Suppressor macrophage treated with lipopolysaccharide for 1 hour (primary cell): ENCODE data around the gene MAPKAP1.

ENCODE experiments used
- DNase-seq, 3 donors: peaks; one replicate each; pipeline ENCODE4 v3.0.0-alpha.2; 2020 to 2022

The MAPKAP1 gene

DNA sequence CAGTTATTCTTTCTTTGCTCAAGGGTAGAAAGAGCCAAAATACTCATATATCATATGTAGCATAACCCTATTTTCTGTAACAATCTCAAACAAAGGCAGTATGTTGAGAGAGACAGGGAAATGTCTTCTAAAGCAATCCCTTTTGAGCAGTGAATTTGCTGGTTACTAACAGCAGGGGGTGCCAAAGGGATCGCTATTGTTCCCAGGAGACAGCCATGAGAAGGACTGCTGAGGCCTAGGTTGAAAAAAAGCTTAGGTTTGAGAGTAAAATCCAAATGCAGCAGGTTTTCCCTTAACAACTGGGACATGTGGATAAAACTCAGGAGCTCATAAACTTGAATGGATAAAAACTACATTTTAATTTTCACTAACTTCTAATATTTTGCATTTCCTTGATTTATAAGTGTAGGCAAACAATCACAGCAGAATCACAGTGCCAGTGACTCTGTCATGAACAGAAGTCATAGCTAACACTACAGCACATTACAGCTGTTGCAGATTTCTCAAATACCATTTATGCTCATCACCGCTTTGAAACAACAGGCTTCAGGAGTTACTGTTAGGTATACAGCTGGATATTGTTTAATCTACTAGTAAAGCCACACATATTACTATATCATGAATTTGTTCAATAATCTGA, 148.4 kb downstream of the MAPKAP1 start:
- peak; percentile 79 to 85 (median 80) for DNase-seq

DNA sequence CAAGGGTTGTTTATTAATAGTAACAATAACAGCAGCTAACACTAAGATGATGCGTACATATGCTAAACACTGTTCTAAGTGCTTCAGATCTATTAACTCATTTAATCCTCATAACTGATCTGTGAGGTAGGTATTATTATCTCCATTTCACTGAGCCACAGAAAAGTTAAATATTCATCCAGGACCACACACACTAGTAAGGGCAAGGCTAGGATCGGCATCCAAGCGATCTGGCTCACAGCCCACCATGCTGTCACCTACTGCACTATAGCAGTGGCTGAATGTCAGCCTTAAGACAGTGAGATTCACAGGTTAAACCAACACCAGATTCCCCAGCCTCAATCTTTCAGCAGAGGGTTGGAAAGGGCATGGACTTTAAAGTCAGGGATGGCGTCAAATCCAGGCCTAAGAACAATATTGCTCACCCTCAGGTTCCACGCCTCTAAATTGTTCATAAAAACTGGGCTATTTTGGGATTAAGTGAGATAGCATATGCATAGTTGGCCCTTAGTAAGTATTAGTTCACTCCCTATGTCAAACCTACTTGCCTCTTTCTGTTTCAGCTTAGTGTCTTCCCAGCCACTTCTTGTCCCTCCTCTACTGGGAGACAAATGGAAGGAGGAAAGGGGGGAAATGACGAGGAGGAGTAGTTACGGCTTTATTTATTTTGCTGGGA, 150.8 kb downstream of the MAPKAP1 start:
- DNase-seq, result no peak

DNA sequence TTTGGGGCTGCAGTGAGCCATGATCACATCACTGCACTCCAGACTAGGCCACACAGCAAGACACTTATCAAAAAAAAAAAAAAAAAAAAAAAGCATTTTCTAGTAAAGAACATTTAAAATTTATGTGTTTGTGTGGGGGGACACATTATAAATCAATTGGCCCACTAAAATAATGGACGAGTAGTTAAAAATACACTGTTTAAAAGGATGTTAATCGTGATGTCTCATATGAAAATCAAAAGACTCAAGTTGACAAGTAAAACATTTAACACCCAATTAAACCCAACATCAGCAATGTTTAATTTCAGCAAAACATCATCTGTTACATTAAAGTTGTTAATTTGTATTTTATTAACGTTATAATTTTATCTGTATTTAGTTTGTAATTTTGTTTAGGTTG, 152.3 kb downstream of the MAPKAP1 start:
- no peak for DNase-seq

DNA sequence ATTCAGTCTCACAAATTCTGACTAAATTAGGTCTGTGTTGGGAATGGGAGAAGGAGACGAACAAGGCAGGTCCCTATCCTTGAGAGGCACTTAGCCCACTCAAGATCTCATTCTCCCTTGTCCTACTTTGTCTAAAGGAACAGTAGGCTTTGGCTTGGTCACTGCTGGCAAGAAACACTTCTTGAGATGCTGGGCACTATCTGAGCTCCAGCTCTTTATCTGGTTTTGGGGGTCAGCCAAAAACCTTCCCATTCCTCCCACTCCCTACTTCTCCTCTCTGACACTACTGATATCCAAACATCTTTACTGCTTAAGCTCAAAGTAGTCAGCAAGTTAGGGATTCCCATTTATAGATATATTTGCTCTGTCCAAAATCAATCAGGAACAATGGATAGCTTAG, 155.2 kb downstream of the MAPKAP1 start:
- DNase-seq, result no peak

DNA sequence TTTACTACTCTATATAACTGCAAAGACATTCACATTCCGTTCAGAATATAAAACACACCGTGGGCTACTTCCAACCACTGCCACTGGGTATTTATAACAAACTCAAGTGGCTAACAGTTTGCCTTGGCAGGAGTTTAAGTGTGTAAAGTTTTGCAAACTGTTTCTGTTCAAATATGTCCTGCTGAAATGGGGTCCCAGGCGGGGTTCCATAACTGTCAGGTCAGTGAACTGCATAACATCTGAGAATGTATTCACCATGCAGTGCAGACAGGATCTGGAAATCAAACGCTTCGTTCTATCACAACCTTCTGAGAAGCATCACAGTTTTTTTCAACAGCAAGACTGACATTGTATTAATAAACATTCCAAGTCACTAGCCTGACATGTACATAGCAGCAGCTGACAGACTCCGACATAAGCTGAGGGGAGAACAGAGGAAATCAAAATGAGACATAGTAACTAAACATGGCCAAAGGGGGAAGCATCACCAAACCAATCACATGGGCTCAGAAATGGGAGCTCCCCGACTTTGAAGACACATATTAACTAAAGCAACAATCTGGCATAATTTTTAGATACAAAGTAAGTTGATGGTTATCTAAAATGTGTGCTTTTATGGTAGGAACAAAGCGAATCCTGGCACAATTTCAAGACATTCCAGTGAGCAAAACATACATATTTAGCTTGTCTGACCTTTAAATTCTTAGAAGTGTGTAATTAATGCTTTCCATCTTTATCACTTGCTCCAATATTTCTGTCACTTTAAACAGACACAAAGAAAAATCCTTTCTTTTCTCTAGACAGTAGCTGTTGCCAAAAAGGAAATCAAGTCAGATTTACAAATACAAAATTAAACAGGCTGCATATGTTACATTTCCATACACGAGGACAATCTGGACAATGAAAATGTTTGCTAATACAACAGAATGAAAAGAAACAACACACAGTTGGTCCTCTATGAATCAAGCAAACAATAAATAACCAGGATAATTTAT, 156.8 kb downstream of the MAPKAP1 start:
- no peak for DNase-seq

DNA sequence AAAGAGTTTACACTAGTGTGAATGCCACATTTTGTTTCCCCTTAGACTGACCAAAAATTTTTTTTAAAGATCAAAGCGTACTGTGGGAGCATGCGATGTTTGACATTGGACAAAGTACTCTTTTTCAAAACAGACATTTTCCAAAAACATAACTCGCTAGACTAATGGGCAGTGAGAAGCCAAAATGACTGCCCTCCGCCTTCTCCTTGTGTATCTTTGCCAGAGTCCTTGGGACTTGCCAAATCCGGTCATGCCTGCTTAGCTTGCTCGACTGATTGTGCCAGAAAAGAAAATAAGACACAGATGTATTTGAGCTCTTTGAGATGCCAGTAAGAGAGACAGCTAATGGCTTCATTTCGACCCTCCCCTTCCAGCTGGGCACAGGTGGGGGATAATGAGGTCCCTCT, 157.5 kb downstream of the MAPKAP1 start:
- no peak for DNase-seq

GRCh38 chr9:125549039-125549438, 158.0 kb downstream of the MAPKAP1 start:
- DNase-seq, result no peak

- no peak for DNase-seq
Observed at GRCh38 chr9:125548141-125548540, 158.9 kb downstream of the MAPKAP1 start.

DNA sequence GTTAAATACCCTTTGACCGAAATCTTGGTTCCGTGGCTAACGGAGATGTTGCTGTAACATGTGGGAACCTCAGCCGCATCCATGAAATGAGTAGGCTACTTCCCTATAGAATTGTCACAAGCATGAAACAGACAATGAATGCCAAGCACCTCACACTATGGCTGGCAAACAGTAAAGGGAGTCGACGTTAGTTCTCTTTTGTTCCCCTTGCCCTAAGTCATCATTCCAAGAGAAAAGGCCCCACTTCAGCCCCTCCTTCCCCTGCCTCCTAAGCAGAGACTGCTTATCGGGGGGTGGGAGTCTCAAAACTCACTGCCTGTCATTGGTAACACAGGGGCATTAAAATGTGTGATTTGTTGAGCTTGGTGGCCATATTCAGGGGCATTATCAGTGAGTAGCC, 159.6 kb downstream of the MAPKAP1 start:
- no peak for DNase-seq

GRCh38 chr9:125545845-125546244, 161.2 kb downstream of the MAPKAP1 start:
- DNase-seq, result no peak

GRCh38 chr9:125544988-125545651, 161.9 kb downstream of the MAPKAP1 start:
- DNase-seq, result no peak

DNA sequence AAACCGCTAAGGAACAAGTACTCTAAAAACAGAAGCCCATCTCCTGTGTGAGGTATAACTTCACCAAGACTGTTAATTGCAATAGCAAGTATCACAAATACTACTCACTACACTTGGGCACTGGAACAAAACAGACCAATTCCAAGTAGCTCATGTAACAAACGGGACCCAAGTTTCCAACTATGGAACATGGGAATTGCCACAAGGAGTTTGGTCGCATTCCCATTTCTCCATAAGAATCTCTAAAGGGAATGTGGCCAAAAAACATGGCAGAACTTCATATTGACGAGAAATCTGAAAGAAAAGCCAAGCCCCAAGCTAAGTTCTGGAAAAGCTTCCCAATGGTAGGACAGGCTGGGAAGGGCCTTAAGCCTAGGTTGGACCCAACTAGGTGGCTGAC, 162.5 kb downstream of the MAPKAP1 start:
- no peak for DNase-seq

GRCh38 chr9:125541840-125542243, 165.2 kb downstream of the MAPKAP1 start:
- no peak for DNase-seq

DNA sequence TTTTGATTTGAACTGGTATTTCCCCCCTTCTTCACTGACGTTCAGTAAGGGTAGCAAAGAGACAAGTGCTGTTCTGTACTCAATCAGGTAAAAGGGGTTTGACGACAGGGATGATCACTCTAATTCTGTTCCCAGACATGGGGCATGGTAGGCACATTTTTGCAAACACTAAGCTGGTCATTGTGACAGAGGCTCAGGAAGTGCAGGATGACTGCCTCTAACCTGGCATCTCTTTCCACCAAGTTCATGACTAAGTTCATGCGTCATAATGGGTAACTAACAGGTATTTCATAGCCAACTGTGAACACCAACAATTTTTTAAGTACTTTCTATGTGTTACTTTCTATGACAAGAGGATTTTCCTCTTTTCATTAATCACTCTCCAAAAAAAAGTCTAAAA, 166.5 kb downstream of the MAPKAP1 start:
- no peak for DNase-seq

GRCh38 chr9:125538092-125538473, 168.9 kb downstream of the MAPKAP1 start:
- DNase-seq, result no peak

DNA sequence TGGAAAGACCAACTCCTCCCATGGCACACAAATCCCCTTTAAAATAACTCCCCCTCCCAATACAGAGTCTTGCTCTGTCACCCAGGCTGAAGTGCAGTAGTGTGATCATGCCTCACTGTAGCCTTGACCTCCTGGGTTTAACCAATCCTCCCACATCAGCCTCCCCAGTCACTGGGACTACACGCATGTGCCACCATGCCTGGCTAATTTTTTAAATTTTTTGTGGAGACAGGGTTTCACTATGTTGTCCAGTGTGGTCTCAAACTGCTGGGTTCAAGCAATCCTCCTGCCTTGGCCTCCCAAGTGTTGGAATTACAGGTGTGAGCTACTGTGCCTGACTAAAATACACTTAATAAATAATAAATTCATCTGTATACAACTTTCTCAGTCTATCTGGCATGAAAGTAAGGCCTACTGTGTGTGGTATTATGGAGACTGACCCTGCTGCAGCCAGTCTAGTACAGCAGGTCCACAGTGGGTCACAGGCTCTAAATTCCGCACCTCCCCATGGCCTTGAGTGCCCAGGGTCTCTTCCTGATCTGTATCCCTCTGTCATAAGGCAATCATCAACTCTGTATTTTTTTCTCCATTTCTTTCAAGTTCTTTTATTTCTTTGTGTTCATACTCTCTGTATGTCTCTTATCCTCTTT, 169.4 kb downstream of the MAPKAP1 start:
- no peak for DNase-seq

DNA sequence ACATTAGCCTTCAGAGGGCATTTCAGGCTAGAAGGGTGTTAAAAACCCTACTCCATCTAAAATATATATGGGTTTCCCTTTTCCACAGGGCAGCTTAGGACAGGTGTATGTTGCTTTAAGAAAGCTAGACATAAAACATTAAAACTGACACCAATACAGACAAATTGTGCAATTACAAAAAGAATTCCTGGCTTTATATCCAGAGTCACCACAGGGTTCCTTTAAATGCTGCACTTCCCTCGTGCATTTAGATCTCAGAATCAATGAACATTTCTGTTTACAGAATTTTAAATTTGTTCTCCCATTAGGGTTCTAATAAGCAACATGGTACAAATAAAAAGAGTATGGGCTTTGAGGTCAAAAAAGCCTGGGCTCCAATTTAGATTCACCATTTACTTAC, 170.2 kb downstream of the MAPKAP1 start:
- DNase-seq, result no peak

DNA sequence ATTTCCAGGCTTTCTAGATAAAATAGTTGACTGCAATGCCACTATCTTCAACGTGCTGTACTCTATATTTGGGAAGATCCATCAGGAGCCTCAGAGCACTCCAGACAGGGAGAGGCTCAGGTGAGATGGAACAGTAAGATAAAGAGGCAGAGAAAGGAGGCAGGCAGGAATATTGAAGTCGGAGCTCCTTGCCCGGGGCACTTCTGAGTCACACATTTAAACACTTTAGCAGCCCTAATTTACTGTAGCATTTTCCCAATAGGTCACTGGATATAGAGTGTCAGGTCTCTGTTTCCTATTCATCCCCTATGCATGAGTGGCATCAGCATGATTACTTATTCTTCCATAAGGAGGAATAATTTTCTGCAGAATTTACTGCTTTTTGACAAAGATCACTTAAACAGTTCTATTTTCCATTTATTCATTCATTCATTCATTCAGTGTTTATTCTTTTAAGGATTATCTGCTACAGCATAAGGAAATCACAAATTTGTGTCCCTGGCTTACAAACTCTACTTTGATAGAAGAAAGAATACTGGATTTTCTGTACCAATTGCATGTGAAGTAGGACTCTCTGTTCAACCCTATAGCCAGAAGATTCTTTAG, 170.7 kb downstream of the MAPKAP1 start:
- DNase-seq, result no peak

- DNase-seq, result no peak
Observed at GRCh38 chr9:125534971-125535701, 171.9 kb downstream of the MAPKAP1 start.

GRCh38 chr9:125532812-125533594, 174.0 kb downstream of the MAPKAP1 start:
- no peak for DNase-seq

DNA sequence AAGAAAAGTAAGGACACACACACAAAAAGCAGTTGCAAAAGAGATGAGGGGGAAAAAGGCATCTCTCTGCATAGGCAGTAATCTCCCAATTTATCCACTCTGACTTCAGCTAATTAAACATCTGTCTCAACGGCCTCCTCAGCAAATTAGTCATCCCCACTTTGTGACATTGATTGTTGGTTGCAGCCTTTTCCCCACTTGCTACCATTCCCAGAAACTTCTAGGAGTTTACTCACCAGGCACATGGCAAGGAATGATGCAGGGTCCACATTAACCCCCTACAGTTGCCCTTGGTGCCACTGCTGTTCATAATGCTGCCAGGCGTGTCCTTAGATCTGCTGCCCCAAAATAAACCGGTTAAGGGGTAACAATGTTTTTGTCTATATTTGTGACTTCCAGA, 174.6 kb downstream of the MAPKAP1 start:
- no peak for DNase-seq
